RKO (cell line): ENCODE measurements around the gene SPOUT1.
"Not testable (repeated sequence)": the region's sequence is repeated elsewhere in the genome, so short reads cannot be mapped to it uniquely, and the experiment has no call there.

ENCODE experiments used
- DNase-seq: peaks from one replicate; pipeline ENCODE4 v3.0.0-alpha.2; 2016; ENCODE audit warnings: low spot score

Gene SPOUT1

GRCh38 chr9:128829477-128830251, at the start of gene SPOUT1:
Gene SPOUT1 (minus strand): TSS chr9:128829794. CDS start chr9:128829780, 14 bp downstream.
- DNase-seq, result peak; percentile 99

- DNase-seq, result no peak
These were observed 48.3 kb upstream of the SPOUT1 start for GRCh38 chr9:128877852-128878251.

- not testable (repeated sequence) for DNase-seq
These were observed 41.3 kb upstream of the SPOUT1 start for GRCh38 chr9:128870941-128871265.

GRCh38 chr9:128870128-128870940, 40.7 kb upstream of the SPOUT1 start:
- DNase-seq, result no peak

GRCh38 chr9:128863647-128864046, 34.1 kb upstream of the SPOUT1 start:
- DNase-seq, result peak; percentile 79

GRCh38 chr9:128862401-128862851, 32.8 kb upstream of the SPOUT1 start:
- DNase-seq, result no peak

- DNase-seq, result no peak
These were observed 31.9 kb upstream of the SPOUT1 start for GRCh38 chr9:128861501-128861900.

GRCh38 chr9:128860937-128861336, 31.3 kb upstream of the SPOUT1 start:
- DNase-seq, result no peak

- DNase-seq, result not testable (repeated sequence)
These were observed 28.9 kb upstream of the SPOUT1 start for GRCh38 chr9:128858476-128858875.

- DNase-seq, result not testable (repeated sequence)
These were observed 24.9 kb upstream of the SPOUT1 start for GRCh38 chr9:128854454-128854853.

GRCh38 chr9:128852646-128853045, 23.1 kb upstream of the SPOUT1 start:
- not testable (repeated sequence) for DNase-seq

GRCh38 chr9:128851779-128852600, 22.4 kb upstream of the SPOUT1 start:
- DNase-seq, result peak; percentile 88

GRCh38 chr9:128851024-128851423, 21.4 kb upstream of the SPOUT1 start:
- not testable (repeated sequence) for DNase-seq

- DNase-seq, result no peak
These were observed 18.2 kb upstream of the SPOUT1 start for GRCh38 chr9:128847803-128848202.

- no peak for DNase-seq
These were observed 17.1 kb upstream of the SPOUT1 start for GRCh38 chr9:128846680-128847030.

GRCh38 chr9:128845186-128845931, 15.8 kb upstream of the SPOUT1 start:
- DNase-seq, result no peak

GRCh38 chr9:128843171-128843570, 13.6 kb upstream of the SPOUT1 start:
- not testable (repeated sequence) for DNase-seq

- DNase-seq, result no peak
These were observed 12.3 kb upstream of the SPOUT1 start for GRCh38 chr9:128841694-128842492.

GRCh38 chr9:128840524-128840923, 10.9 kb upstream of the SPOUT1 start:
- DNase-seq, result no peak

- no peak for DNase-seq
These were observed 8.7 kb upstream of the SPOUT1 start for GRCh38 chr9:128838338-128838737.
